Raji (cell line): ENCODE data around the gene NLRX1.

Experiments
- POLR2A ChIP-seq: IDR thresholded peaks from 2 replicates; pipeline ENCODE4 v1.6.1; 2011; ENCODE audit warnings: low read depth, low read length, control low read depth; ENCODE audit not compliant: insufficient read depth

Gene NLRX1

GRCh38 chr11:119172513-119172912 is 4.0 kb downstream of the NLRX1 start:
- no peak for TF ChIP-seq POLR2A

DNA sequence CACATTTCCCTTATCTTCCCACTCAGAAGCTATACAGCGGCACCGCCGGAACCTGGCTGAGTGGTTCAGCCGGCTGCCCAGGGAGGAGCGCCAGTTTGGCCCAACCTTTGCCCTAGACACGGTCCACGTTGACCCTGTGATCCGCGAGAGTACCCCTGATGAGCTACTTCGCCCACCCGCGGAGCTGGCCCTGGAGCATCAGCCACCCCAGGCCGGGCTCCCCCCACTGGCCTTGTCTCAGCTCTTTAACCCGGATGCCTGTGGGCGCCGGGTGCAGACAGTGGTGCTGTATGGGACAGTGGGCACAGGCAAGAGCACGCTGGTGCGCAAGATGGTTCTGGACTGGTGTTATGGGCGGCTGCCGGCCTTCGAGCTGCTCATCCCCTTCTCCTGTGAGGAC is 4.9 kb downstream of the NLRX1 start:
- no peak for TF ChIP-seq POLR2A

DNA sequence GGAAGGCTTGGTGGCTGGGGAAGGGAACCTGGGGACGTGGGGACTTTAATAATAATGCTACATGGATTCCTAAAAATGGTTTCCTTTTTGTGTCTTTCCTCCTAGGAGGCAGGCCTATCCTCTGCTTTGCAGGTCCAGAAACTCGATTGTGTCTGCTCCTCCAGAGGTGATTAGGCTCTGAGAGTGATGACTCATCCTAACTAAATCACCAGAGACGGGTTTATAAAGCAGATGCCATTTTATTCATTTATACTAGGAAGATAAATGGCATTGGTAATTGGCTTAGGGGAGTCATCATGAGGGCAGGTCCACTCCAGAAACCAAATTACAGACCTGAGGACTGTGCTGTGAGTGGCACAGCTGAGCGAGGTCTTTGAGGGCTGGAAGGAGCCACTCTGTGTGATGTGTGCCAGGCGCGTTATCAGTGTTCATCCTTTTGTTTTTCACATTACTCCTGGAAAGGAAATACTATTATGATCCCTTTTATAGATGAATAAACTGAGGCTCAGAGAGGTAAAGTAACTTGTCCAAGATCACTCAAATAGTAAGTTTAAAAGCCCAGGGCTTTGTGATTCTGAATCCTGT is 7.1 kb downstream of the NLRX1 start:
- TF ChIP-seq POLR2A = no peak

DNA sequence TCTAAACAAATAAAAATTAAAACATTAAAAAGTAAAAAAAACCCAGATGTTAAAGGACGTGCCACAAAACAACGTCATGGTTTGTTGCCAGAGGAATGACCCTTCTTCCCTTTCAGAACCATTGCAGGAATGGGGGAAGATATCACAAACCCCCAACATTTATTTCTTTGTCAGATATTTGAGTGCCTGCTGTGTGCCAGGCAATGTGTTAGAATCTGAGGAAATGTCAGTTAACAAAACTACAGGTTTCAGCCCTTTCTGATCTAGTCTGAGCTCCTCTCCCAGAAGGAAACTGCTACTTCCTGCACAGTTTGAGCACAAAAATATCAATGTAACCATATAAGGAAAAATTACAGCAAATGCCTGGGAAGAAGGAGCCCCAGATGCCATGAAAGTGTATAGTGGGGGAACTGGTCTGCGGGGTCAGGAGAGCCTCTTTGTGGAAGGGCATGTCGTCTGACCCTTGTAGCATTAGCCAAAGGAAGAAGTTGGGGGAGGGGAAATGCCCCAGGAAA is 9.7 kb downstream of the NLRX1 start:
- no peak for TF ChIP-seq POLR2A

DNA sequence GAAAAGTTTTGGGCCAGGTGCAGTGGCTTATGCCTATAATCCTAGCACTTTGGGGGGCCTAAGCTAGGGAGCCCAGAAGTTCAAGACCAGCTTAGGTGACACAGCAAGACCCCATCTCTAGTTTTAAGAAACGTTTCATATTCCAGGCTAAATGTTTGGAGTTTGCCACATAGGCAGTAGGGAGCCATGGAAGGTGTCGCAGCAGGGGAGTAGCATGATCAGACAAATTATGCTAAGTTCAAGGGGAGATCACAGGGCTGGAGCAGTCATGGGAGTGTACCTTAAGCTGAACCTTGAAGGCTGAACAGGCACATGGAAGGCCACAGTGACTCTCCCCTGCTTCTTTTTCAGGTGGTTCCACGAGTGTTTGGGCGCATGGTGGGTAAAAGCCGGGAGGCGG is 10.8 kb downstream of the NLRX1 start:
- TF ChIP-seq POLR2A = no peak

DNA sequence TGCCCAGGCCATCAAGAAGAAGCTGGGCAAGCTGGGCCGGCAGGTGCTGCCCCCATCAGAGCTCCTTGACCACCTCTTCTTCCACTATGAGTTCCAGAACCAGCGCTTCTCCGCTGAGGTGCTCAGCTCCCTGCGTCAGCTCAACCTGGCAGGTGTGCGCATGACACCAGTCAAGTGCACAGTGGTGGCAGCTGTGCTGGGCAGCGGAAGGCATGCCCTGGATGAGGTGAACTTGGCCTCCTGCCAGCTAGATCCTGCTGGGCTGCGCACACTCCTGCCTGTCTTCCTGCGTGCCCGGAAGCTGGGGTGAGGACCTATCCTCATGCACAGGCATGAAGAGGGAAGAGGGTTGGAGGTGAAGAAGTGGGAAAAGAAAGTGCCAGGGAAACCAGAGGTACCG is 11.5 kb downstream of the NLRX1 start:
- TF ChIP-seq POLR2A = no peak

DNA sequence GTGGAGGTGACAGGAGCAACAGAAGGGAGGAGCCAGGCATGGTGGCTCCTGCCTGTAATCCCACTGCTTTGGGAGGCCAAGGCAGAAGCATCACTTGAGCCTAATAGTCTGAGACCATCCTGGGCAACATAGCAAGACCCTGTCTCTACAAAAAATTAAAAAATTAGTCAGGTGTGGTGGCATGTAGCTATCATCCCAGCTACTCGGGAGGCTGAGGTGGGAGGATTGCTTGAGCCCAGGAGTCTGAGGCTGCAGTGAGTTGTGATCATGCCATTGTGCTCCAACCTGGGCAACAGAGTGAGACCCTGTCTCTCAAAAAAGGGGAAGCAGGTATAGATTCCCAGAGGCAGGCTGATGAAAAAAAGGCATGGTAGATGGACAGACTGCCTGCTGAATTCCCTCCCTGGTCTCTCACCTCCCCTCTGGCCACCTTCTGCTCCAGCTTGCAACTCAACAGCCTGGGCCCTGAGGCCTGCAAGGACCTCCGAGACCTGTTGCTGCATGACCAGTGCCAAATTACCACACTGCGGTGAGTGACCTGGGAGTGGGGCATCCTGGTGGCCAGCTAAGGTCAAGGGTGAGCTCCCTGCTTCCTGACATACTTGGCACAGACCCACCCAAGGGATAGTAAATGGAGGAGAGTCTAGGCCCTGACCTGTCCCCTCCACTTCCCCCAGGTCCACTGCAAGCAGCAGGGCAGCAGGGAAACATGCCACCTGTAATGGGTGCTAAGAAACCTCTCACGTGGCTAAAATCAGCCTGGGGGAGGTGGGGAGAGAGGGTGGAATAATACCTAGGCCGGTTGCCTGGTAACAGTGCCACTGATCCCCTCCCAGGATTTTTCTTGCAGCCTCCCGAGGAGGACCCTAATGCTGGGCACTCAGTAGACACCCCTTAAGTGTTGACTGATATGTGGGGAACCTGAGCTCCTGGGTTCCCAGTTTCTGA is 12.5 kb downstream of the NLRX1 start:
- no peak for TF ChIP-seq POLR2A

DNA sequence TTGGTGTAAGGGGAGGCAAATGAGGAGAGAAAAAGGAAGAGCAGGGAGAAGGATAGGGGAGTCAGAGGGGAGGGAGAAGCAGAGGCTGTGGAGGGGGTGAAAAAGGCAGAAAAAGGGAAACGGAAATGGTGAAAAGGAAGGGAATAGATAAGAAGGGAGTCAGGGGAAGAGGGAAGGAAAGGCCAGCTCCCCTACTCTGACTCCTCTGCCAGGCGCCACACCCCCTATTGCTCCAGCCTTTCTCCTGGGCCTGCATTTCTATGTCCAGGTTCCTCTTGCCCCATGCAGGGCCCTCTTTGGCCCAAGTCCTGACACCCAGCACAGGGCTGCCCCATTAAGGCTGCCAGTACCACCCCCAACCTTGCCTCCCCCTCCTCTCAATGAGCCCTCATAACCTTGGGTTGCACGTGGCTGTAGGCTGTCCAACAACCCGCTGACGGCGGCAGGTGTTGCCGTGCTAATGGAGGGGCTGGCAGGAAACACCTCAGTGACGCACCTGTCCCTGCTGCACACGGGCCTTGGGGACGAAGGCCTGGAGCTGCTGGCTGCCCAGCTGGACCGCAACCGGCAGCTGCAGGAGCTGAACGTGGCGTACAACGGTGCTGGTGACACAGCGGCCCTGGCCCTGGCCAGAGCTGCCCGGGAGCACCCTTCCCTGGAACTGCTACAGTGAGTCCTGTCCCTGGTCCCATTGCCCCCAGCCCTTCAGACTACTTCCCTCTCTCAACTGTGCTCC is 13.3 kb downstream of the NLRX1 start:
- no peak for TF ChIP-seq POLR2A

DNA sequence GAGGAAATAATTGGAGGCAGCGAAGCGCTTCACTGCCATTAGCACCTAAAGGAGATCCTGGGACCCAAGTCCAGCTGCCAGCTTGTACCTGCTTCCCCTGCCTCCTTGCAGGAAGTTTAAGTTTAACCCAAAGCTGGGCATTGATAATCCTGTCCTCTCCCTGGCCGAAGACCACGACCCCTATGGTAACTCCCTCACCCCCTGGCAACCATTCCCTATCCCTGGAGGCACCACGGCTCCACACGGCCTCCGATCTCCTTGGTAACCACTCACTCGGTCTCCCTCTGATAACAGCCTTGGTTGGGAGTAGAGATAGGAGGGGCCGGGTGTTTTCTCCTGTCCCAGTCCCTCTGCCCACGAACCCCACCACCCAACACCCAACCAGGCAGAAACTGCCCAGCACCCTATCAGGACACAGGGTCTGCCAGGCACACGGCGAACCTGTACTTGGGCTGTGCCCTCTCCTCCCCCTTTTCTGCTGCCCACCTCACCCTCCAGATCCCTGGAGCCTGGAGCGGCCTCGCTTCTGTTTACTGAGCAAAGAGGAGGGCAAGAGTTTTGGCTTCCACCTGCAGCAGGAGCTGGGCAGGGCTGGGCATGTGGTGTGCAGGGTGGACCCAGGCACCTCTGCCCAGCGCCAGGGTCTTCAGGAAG is 17.6 kb downstream of the NLRX1 start:
- TF ChIP-seq POLR2A = no peak

DNA sequence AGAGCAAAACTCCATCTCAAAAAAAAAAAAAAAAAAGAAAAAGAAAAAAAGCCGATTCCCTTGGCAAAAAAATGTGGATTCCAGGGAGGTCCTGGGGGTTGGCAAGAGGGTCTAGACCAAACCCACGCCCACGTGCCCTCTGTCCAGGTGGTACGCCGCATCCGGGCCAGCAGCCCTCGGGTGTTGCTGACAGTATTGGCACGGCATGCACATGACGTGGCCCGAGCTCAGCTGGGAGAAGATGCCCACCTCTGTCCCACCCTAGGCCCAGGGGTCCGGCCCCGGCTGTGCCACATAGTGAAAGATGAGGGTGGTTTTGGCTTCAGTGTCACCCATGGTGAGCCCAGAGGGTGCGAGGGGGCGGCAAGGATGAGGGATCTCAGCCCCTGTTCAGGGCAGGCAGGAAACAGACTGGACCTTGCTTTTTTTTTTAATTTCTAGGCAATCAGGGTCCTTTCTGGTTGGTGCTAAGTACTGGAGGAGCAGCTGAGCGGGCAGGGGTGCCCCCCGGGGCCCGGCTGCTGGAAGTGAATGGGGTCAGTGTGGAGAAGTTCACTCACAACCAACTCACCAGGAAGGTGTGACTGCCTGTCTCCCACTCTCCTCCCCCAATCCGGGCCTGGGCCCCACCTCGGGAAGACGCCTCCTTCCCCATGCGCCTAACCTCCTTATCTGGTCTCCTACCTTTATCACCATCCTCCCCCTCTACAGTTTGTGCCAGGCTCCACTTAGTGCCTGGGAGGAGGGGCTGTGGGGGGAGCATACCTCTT is 18.8 kb downstream of the NLRX1 start:
- TF ChIP-seq POLR2A = no peak

GRCh38 chr11:119188067-119188466 is 19.5 kb downstream of the NLRX1 start:
- TF ChIP-seq POLR2A = no peak

- no peak for TF ChIP-seq POLR2A
These were observed 20.4 kb downstream of the NLRX1 start for GRCh38 chr11:119188887-119189286.

DNA sequence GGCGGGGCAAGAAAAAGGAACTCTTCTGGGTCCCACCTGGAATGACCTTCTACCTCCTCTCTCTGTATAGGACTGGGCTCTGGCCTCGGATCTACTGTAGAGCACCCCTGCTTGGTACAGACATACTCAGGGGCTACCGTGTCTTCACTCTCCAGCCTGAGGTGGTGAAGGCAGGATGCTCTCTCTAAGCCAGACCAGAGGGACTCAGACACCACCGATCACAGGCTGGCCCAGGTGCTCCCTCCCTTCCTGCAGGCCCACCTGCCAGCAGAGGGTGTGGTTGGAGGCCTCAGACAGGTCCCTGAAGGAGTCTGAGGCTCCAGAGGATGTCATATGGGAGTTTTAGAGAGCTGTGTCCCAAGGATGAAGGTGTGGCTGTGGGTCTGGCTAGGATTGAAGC is 20.9 kb downstream of the NLRX1 start:
- no peak for TF ChIP-seq POLR2A

DNA sequence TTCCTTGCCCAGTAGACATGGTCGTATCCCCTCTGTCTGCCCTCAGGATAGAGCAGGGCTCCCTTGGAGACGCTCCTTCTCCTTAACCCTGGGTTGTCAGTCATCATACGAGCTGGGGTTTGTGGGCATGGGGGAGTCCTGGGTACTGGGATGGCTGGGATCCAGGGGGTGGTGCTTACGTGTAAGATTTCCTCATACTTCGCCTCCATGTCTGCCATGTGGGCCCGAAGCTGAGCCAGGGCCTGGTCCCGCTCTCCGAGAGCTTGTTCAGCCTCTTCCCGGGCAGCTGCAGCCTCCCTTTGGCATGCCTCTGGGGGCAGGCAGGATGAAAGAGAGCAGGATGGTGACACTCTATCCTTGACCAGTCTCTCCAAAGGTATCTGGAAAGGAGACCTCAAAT is 22.0 kb downstream of the NLRX1 start:
- no peak for TF ChIP-seq POLR2A

- no peak for TF ChIP-seq POLR2A
These were observed 23.6 kb downstream of the NLRX1 start for GRCh38 chr11:119192111-119192510.

GRCh38 chr11:119193001-119193400 is 24.5 kb downstream of the NLRX1 start:
- no peak for TF ChIP-seq POLR2A
